Measurements from ENCODE around the gene DNAL1. TPM values are rescaled to one million over a fixed set of nuclear protein-coding genes. Genes with fewer than 3 reads are reported as not detected.

DNAL1 gene
- total and polyA plus RNA-seq, 2 of the 13 experiments (the other 11 are each of a cell fraction or from before 2014, with no cell fraction given): 1.4 to 13.3 TPM

DNA sequence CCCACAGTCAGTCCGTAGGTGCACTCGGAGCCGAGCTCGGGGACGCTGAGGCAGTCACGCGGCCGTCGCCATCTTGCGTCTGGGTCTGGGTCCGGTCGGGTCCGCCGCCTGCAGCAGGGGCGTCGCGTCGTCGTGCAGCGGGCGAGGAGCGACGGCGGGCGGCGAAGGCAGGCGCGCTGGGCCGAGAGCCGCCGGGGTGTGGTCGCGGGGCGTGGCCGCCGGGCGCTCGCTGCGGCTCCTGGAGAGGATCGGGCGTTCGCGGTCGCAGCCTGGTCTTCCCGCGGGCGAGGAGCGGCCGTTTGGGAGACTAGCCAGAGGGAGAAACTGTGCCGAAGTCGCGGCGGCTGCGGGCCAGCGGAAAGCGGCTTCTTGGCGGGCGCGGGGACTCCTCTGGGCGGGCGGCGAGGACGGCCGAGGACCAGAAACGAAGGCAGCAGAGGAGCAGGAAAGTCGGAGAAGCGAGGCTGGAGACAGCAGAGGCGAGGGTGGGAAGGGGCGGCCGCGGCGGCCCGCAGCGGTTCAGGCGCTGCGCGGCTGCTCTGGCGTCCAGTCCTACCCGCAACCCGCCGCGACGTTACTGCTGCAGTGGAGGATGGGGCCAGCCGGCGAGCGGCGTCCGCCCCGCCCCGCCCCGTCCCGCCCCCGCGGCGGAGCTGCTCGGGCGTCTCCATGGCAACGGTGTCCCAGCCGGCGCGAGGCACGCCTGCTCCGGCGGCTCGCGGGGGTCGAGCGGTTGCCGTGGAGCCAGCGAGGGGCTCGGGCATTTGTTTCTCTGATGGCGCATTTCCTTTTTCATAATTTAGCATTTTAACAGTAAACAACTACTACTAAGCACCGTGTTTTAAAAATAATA lies 69.2 kb downstream of the DNAL1 start, which contains the start of gene PNMA1 (continued):
- peak; percentile 51; the same call in 1 of the 2 replicates for TF ChIP-seq MYPOP (CRISPR knock-in tag; IDR thresholded peaks at IDR 0.05)
- TF ChIP-seq ZNF782 (CRISPR knock-in tag; IDR thresholded peaks at IDR 0.05; ENCODE audit: borderline replicate concordance): no peak
- peak; percentile 74 for TF ChIP-seq RBFOX2 (IDR thresholded peaks at IDR 0.05; ENCODE audit: low read depth, low read length)
- TF ChIP-seq CBX1 (IDR thresholded peaks at IDR 0.05; ENCODE audit: low read depth): no peak
- no peak for TF ChIP-seq CHD4 (IDR thresholded peaks at IDR 0.05; ENCODE audit: borderline replicate concordance, low read length)
- no peak for TF ChIP-seq FUBP1 (CRISPR knock-in tag; IDR thresholded peaks at IDR 0.05; ENCODE audit: borderline replicate concordance)
- TF ChIP-seq ATF5 (CRISPR knock-in tag; IDR thresholded peaks at IDR 0.05; ENCODE audit: low read depth): no peak
- TF ChIP-seq ZNF513 (CRISPR knock-in tag; conservative IDR thresholded peaks at IDR 0.05): no peak
- TF ChIP-seq, protein P1, sequence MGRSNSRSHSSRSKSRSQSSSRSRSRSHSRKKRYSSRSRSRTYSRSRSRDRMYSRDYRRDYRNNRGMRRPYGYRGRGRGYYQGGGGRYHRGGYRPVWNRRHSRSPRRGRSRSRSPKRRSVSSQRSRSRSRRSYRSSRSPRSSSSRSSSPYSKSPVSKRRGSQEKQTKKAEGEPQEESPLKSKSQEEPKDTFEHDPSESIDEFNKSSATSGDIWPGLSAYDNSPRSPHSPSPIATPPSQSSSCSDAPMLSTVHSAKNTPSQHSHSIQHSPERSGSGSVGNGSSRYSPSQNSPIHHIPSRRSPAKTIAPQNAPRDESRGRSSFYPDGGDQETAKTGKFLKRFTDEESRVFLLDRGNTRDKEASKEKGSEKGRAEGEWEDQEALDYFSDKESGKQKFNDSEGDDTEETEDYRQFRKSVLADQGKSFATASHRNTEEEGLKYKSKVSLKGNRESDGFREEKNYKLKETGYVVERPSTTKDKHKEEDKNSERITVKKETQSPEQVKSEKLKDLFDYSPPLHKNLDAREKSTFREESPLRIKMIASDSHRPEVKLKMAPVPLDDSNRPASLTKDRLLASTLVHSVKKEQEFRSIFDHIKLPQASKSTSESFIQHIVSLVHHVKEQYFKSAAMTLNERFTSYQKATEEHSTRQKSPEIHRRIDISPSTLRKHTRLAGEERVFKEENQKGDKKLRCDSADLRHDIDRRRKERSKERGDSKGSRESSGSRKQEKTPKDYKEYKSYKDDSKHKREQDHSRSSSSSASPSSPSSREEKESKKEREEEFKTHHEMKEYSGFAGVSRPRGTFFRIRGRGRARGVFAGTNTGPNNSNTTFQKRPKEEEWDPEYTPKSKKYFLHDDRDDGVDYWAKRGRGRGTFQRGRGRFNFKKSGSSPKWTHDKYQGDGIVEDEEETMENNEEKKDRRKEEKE (IDR thresholded peaks at IDR 0.05): no peak
- TF ChIP-seq GPN1 (CRISPR knock-in tag; IDR thresholded peaks at IDR 0.05; ENCODE audit: borderline replicate concordance): no peak

Data from HepG2 (cell line).